GM21619 (cell line): ENCODE results near the gene KRTAP1-1.
"Not testable (repeated sequence)": the region's sequence is repeated elsewhere in the genome, so short reads cannot be mapped to it uniquely, and the experiment has no call there.

Source experiments
- ATAC-seq: cut with Tn5 transposase; IDR thresholded peaks from one replicate; pipeline ENCODE4 v1.9.1; 2021; ENCODE audit not compliant: unreplicated experiment

The KRTAP1-1 gene

GRCh38 chr17:41057547-41057946 lies 16.3 kb upstream of the KRTAP1-1 start:
- ATAC-seq, result no peak

- ATAC-seq, result not testable (repeated sequence)
These were observed 13.9 kb upstream of the KRTAP1-1 start, which contains the start of gene KRTAP2-2 for GRCh38 chr17:41055130-41055529. KRTAP2-2 (minus strand) TSS chr17:41055230; CDS start chr17:41055211, 19 bp downstream.

- not testable (repeated sequence) for ATAC-seq
These were observed 13.3 kb upstream of the KRTAP1-1 start for GRCh38 chr17:41054556-41054955.

GRCh38 chr17:41054025-41054424 lies 12.8 kb upstream of the KRTAP1-1 start:
- no peak for ATAC-seq

- no peak for ATAC-seq
These were observed 11.3 kb upstream of the KRTAP1-1 start for GRCh38 chr17:41052566-41052965.

GRCh38 chr17:41049110-41049509 lies 7.9 kb upstream of the KRTAP1-1 start:
- ATAC-seq, result no peak

GRCh38 chr17:41048441-41048840 lies 7.2 kb upstream of the KRTAP1-1 start:
- no peak for ATAC-seq

- not testable (repeated sequence) for ATAC-seq
These were observed 5.7 kb upstream of the KRTAP1-1 start, which contains the start of gene KRTAP2-1 for GRCh38 chr17:41046735-41047465. KRTAP2-1 (minus strand) TSS chr17:41047316; CDS start chr17:41047267, 49 bp downstream.

GRCh38 chr17:41042953-41043352 lies 1.7 kb upstream of the KRTAP1-1 start:
- no peak for ATAC-seq

- ATAC-seq, result no peak
These were observed 3.3 kb downstream of the KRTAP1-1 start for GRCh38 chr17:41037853-41038350.

GRCh38 chr17:41034346-41034935 lies 6.8 kb downstream of the KRTAP1-1 start, which contains the start of gene KRTAP1-3:
KRTAP1-3 (minus strand) TSS chr17:41034874; CDS start chr17:41034821, 53 bp downstream.
- not testable (repeated sequence) for ATAC-seq

GRCh38 chr17:41029633-41030245 lies 11.5 kb downstream of the KRTAP1-1 start, which contains the start of gene KRTAP1-4:
KRTAP1-4 (minus strand) TSS chr17:41030195; CDS start chr17:41030078, 117 bp downstream.
- ATAC-seq, result no peak

GRCh38 chr17:41026715-41027471 lies 14.4 kb downstream of the KRTAP1-1 start, which contains the start of gene KRTAP1-5:
KRTAP1-5 (minus strand) TSS chr17:41027208; CDS start chr17:41027155, 53 bp downstream.
- ATAC-seq, result no peak

- ATAC-seq, result no peak
These were observed 16.6 kb downstream of the KRTAP1-1 start for GRCh38 chr17:41024697-41025096.

- no peak for ATAC-seq
These were observed 20.9 kb downstream of the KRTAP1-1 start for GRCh38 chr17:41020336-41020735.

- no peak for ATAC-seq
These were observed 21.8 kb downstream of the KRTAP1-1 start for GRCh38 chr17:41019415-41019814.

- no peak for ATAC-seq
These were observed 22.7 kb downstream of the KRTAP1-1 start for GRCh38 chr17:41018541-41018940.

GRCh38 chr17:41016578-41017215 lies 24.6 kb downstream of the KRTAP1-1 start:
- ATAC-seq, result no peak

- no peak for ATAC-seq
These were observed 25.8 kb downstream of the KRTAP1-1 start for GRCh38 chr17:41015454-41015853.

GRCh38 chr17:41013606-41014005 lies 27.6 kb downstream of the KRTAP1-1 start:
- ATAC-seq, result no peak
